Medulla oblongata (tissue), 1 donor: ENCODE results near the gene DPRX.
"Not testable (repeated sequence)": the region's sequence is repeated elsewhere in the genome, so short reads cannot be mapped to it uniquely, and the experiment has no call there.

ENCODE experiments used
- DNase-seq: peaks from one replicate; pipeline ENCODE4 v3.0.0-alpha.2; 2015; ENCODE audit errors: extremely low spot score

DPRX gene

GRCh38 chr19:53646144-53646543 is 14.3 kb downstream of the DPRX start:
- DNase-seq = no peak

DNA sequence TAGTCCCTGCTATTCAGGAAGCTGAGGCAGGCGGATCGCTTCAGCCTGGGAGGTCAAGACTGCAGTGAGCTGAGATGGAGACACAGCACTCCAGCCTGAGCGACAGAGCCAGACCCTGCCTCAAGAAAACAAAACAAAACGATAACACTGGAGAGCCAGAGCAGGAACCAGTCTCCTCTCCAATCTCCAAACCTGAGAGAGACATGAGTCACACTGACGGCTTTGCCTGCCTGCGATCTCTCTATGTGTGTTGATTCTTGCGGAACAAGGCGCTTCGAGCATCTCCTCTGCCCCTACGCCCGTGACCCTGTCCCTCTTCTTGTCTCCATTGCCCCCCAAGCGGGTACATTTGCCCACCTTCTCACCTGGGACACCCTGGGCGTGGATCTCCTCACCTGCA is 15.6 kb downstream of the DPRX start:
- no peak for DNase-seq

DNA sequence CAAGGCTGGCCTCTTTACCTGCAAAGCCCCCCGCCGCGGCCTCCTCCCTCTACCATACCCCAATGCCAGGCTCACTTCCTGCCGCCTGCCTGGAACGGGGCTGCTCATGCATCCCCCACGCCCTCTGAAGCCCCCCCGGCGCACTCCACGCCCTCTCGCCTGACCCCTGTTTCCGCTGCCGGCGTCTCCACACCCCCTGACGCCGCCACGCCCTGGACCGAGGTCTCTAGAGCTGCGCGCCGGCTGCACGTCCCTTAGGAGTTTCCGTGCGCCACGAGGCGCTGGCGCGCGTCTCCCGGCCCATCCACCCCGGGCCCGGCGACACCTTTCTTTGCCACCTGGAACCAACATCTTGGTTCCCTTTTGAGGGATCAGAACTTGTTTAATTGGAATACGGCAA is 16.0 kb downstream of the DPRX start:
- DNase-seq = no peak

- no peak for DNase-seq
Observed at GRCh38 chr19:53649746-53650593, 18.2 kb downstream of the DPRX start.

- DNase-seq = no peak
Observed at GRCh38 chr19:53652476-53652875, 20.7 kb downstream of the DPRX start.

GRCh38 chr19:53655042-53655665 is 23.4 kb downstream of the DPRX start:
- no peak for DNase-seq

DNA sequence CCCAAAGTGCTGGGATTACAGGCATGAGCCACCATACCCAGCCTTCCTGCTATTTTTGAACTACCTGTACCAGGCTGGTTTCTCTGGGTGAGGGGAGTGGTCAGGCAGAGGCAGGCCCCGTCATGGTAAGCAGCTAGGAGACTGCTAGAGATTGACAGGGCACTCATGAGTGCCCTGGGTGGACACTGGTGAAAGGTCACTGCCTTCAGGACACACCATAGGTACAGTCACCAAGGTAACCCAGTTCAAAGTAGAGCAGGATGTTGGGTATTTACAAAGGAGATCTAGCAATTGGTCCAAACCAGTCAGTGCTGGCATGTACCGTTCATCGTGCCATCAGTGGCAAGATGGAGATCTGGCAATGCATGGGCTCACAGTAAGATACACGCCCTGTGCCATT is 25.5 kb downstream of the DPRX start:
- no peak for DNase-seq

- no peak for DNase-seq
Observed at GRCh38 chr19:53657778-53658177, 26.0 kb downstream of the DPRX start.

- DNase-seq = peak; percentile 79
Observed at GRCh38 chr19:53659292-53659691, 27.5 kb downstream of the DPRX start.

GRCh38 chr19:53660584-53660983 is 28.8 kb downstream of the DPRX start:
- peak; percentile 3 for DNase-seq

DNA sequence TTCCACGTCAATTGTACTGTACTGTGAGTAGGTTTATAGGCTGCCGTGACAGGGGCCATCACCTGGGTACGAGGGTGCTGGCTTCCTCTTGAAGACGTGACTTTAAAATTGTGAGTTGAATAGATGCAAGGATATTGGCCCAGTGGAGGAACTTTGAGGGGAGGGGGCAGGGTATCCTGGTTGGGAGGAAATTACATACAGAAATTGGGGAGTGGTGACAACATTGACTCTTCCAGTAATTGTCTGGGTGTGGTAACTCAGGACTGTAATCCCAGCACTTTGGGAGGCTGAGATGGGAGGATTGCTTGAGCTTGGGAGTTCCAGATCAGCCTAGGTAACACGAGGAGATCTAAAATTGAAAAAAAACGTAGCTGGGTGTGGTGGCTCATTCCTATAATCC is 30.4 kb downstream of the DPRX start:
- DNase-seq = no peak

DNA sequence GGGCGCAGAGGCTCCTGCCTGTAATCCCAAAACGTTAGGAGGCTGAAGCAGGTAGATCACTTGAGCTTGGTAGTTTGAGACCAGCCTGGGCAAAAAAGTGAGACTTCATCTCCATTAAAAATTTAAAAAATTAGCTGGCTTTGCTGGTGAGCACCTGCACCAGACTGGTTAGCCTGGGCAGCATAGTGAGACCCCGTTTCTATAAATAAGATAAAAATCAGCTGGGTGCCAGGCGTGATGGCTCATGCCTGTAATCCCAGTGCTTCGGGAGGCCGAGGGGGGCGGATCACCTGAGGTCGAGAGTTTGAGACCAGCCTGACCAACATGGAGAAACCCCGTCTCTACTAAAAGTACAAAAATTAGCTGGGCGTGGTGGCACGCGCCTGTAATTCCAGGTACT is 32.4 kb downstream of the DPRX start:
- no peak for DNase-seq

GRCh38 chr19:53664760-53665159 is 33.0 kb downstream of the DPRX start:
- DNase-seq = no peak

- DNase-seq = not testable (repeated sequence)
Observed at GRCh38 chr19:53666331-53666730, 34.5 kb downstream of the DPRX start.

DNA sequence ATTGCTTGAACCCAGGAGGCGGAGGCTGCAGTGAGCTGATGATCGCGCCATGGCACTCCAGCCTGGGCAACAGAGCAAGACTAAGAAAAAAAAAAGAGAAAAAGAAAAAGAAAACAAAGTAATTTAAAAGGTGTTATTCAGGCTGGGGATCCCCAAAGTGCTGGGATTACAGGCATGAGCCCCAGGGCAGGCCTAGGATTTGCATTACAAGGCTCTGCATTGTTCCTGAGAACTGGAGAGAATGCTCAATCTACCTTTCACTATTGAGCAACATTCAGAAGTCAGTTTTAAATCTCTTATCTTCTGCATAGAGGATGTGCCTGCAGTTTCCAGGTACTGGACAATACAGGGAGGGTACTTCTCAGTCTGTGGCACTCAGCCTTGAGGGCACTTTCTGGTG is 37.0 kb downstream of the DPRX start:
- not testable (repeated sequence) for DNase-seq

GRCh38 chr19:53670345-53670744 is 38.5 kb downstream of the DPRX start:
- no peak for DNase-seq

DNA sequence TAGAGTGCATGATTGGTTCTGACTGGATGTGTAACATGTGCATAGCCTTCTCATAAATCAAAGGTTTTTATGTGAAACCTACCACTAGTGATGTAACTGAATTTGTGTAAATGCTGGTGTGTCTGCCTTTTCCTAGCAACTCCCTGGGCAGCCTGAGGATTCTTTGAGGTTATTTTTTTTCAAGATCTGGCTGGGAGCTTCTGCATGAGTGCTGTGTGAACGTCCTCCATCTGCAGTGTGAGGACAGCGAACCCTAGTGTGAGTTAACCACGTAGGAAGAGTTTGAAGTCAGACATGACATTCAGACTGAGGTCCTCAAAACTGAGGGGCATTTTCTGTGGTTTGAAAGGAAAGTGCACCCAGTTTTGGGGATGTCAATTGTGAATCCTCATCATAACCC is 39.9 kb downstream of the DPRX start:
- no peak for DNase-seq
